ENCODE measurements around the gene PRKCD. TPM values are rescaled to one million over a fixed set of nuclear protein-coding genes. Genes with fewer than 3 reads are reported as not detected.

The PRKCD gene
- total RNA-seq, 1 experiment from 2014 or later = 25.2 TPM

DNA sequence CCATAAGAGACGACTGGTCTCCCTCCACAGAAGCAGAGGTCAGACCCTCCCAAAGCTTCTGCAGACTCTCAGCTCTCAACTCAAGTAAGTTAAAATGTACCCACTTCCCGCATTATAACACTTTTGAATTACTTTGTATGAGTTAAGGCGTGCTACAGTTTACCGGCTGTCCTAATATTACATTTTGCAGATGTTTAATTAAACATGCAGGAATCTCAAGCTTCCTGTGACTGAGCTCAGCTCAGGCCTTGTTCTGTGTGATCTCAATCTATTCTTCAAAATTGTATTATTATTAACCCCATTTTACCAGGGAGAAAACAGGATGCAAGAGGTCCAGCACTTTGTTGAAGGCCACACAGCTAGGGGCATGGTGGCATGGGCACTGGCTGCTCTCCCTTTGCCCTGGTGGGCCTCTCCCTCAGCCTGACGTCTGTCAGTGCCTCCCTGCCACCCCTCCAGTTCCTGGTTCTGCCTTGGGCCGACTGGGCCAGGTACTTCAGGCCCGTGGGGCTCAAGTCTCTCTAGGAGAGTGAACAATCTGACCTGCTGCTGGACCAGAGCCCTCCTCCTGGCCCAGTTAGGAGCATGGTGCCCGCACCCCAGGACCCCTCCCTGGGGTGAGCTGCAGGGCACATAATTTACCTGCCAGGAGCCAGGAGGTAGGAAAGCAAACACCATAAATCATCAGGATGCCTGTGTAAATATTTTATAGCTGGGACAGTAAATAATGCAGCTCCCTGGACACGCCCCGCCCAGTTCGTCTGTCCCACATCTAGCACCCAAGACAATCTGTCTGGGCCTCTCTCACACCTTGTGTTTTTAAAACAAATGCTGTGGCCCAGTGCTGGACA, 15.9 kb upstream of the PRKCD start:
- TF ChIP-seq, protein P1, sequence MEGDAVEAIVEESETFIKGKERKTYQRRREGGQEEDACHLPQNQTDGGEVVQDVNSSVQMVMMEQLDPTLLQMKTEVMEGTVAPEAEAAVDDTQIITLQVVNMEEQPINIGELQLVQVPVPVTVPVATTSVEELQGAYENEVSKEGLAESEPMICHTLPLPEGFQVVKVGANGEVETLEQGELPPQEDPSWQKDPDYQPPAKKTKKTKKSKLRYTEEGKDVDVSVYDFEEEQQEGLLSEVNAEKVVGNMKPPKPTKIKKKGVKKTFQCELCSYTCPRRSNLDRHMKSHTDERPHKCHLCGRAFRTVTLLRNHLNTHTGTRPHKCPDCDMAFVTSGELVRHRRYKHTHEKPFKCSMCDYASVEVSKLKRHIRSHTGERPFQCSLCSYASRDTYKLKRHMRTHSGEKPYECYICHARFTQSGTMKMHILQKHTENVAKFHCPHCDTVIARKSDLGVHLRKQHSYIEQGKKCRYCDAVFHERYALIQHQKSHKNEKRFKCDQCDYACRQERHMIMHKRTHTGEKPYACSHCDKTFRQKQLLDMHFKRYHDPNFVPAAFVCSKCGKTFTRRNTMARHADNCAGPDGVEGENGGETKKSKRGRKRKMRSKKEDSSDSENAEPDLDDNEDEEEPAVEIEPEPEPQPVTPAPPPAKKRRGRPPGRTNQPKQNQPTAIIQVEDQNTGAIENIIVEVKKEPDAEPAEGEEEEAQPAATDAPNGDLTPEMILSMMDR (IDR thresholded peaks at IDR 0.05; ENCODE audit: unreplicated experiment) = no peak
- DNase-seq = peak; percentile 25
- intact Hi-C loops (cut with micrococcal nuclease; ENCODE audit: unreplicated experiment) = no loop called here
- Mint-ChIP-seq H3K4me3 (ENCODE audit: low read depth, unreplicated experiment) (no peak overlapping the region), H3K27ac (ENCODE audit: unreplicated experiment) (no peak overlapping the region), H3K9me3 (ENCODE audit: low read depth, unreplicated experiment) (no peaks in the 10 kb centered on the region), H3K27me3 (ENCODE audit: unreplicated experiment) (no peaks in the 10 kb centered on the region), H3K36me3 (ENCODE audit: insufficient read depth, unreplicated experiment) (no peaks in the 10 kb centered on the region), H3K4me1 (ENCODE audit: low read depth, unreplicated experiment) (peaks cover 20% of the 10 kb centered on the region)
- BruUV-seq (replicated peaks) = no TSS peak
- CTCF ChIA-PET = interaction anchor here (0.6 to 1.3 kb wide), 5 partner anchors 10 to 159 kb away, joined by 3 to 6 read pairs (median 4); no protein-coding TSS in a partner anchor

DNA sequence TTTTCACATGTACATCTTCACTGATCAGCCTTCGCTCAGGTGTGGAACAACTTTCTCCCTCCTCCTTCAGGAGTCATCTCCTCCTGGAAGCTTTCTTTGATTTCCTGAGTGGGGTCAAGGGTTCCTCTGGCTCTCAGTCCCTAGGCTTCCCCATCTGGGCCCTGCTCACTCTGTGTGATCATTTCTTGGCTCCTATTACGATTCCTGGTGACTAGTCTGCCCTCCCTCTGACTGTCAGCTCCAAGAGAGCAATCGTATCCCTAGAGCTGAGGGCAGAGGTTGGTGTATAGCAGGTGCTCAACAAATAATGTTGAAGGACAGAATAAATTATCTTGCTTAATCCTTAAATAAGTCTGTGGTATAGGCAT, 15.3 kb upstream of the PRKCD start:
- H3K27me3 Mint-ChIP-seq (ENCODE audit: unreplicated experiment) = no peaks in the 10 kb centered on the region
- no peaks in the 10 kb centered on the region for H3K36me3 Mint-ChIP-seq (ENCODE audit: insufficient read depth, unreplicated experiment)
- no peak overlapping the region for H3K27ac Mint-ChIP-seq (ENCODE audit: unreplicated experiment)
- no peak overlapping the region for H3K4me3 Mint-ChIP-seq (ENCODE audit: low read depth, unreplicated experiment)
- H3K9me3 Mint-ChIP-seq (ENCODE audit: low read depth, unreplicated experiment) = no peaks in the 10 kb centered on the region
- intact Hi-C loops (cut with micrococcal nuclease; ENCODE audit: unreplicated experiment) = no loop called here
- TF ChIP-seq, protein P1 (IDR thresholded peaks at IDR 0.05; ENCODE audit: unreplicated experiment) = no peak
- peaks cover 26% of the 10 kb centered on the region for H3K4me1 Mint-ChIP-seq (ENCODE audit: low read depth, unreplicated experiment)
- BruUV-seq (replicated peaks) = no TSS peak
- CTCF ChIA-PET = interaction anchor here (0.6 to 1.3 kb wide), 5 partner anchors 10 to 160 kb away, joined by 3 to 6 read pairs (median 4); no protein-coding TSS in a partner anchor
- DNase-seq = no peak

DNA sequence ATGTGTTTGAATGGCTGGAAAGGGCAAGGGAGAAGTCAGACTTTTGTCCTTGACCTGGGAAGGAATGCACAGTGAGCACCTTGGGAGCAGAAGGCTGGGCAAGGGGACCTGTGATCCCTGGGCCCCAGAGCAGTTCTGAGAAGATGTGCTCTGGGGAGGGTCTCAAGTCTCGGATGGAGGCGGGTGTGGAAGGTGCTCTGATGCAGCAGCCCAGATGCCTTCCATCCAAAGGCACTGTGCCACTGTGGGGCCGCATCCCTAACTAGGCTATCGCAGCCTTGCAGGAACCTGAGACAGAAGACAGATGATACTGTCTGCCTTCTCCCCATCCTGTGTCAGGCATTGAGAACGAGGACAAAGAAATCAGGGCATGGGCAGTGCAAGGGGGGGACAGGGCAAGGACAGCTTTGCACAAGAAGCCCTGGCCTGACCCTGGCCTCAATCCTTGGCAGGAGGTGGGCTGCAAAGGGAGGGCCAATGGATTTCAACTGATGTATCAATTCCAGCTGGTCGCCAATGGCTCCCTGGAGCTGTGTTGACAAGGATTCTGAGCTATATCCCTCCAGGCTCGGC, 14.6 kb upstream of the PRKCD start:
- no peaks in the 10 kb centered on the region for H3K9me3 Mint-ChIP-seq (ENCODE audit: low read depth, unreplicated experiment)
- H3K27me3 Mint-ChIP-seq (ENCODE audit: unreplicated experiment) = no peaks in the 10 kb centered on the region
- H3K27ac Mint-ChIP-seq (ENCODE audit: unreplicated experiment) = no peak overlapping the region
- no peak for DNase-seq
- TF ChIP-seq, protein P1 (IDR thresholded peaks at IDR 0.05; ENCODE audit: unreplicated experiment) = no peak
- peaks cover 33% of the 10 kb centered on the region for H3K4me1 Mint-ChIP-seq (ENCODE audit: low read depth, unreplicated experiment)
- no peaks in the 10 kb centered on the region for H3K36me3 Mint-ChIP-seq (ENCODE audit: insufficient read depth, unreplicated experiment)
- no peak overlapping the region for H3K4me3 Mint-ChIP-seq (ENCODE audit: low read depth, unreplicated experiment)
- intact Hi-C loops (cut with micrococcal nuclease; ENCODE audit: unreplicated experiment) = no loop called here
- CTCF ChIA-PET = interaction anchor here (1.3 kb wide), 1 partner anchor 9 kb away, joined by 5 read pairs; no protein-coding TSS in a partner anchor
- no TSS peak for BruUV-seq (replicated peaks)

DNA sequence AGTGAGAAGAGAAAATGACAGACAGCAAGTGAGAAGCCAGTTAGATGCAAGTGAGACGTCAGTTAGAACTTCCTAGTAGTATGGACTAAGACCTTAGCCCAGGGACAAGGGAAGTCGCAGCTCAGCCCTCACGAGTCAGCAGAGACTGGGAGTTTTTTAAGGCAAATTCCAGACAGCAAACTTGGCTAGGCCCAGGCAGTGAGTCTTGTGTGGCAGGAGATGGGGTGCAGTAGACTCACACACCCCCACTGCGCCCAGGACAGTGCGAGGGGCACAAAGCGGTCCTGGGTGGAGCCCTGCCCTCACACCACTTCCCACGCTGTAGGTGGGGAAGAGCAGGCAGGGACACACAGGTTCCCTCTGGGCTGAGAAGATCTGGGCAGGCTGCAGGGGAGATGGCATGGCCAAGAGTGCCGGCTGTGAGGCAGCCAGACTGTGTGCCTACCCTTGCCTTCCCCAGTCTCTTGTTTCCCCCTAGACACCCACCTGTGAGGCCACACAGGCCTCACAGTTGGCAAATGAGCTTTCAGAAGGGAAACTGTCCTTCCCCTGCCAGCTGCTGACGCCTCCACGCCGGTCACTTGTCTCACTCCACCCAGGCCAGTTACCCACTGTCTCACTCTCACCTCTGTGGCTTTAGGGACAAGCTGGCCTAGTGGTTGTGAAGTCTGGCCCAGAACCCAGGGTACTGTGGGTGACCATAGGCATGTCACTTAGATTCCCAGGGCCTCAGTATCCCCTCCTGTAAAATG, 13.7 kb upstream of the PRKCD start:
- no TSS peak for BruUV-seq (replicated peaks)
- intact Hi-C loops (cut with micrococcal nuclease; ENCODE audit: unreplicated experiment) = no loop called here
- H3K27me3 Mint-ChIP-seq (ENCODE audit: unreplicated experiment) = no peaks in the 10 kb centered on the region
- no peak overlapping the region for H3K4me3 Mint-ChIP-seq (ENCODE audit: low read depth, unreplicated experiment)
- TF ChIP-seq, protein P1 (IDR thresholded peaks at IDR 0.05; ENCODE audit: unreplicated experiment) = no peak
- no peaks in the 10 kb centered on the region for H3K9me3 Mint-ChIP-seq (ENCODE audit: low read depth, unreplicated experiment)
- no peak overlapping the region for H3K27ac Mint-ChIP-seq (ENCODE audit: unreplicated experiment)
- DNase-seq = no peak
- H3K36me3 Mint-ChIP-seq (ENCODE audit: insufficient read depth, unreplicated experiment) = no peaks in the 10 kb centered on the region
- peaks cover 35% of the 10 kb centered on the region for H3K4me1 Mint-ChIP-seq (ENCODE audit: low read depth, unreplicated experiment)
- CTCF ChIA-PET = interaction anchor here (0.6 kb wide), 1 partner anchor 202 kb away, joined by 5 read pairs; no protein-coding TSS in a partner anchor
